Measurements from ENCODE around the gene AFF2.

AFF2 gene

DNA sequence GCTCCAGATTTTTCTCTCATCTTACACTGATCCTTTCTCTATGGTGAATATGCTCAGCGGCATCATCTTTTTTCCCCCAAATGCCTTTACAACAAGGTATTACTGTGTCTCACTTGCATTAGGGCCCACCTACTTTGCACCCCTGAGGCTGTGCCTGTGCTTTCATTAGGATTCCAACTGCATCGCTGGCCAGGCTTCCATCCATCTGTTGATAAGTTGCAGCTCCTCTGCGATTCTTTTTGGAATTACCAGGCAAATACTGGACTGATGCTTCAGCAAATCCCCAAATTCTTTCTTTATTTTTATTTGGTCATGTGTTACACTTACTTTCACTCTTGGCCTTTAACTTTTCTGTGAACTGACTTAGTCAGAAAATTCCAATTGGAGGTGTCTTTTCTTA is 77.3 kb downstream of the AFF2 start:
- no peak for TF ChIP-seq GLIS3 (CRISPR knock-in tag; IDR thresholded peaks at IDR 0.05)
- TF ChIP-seq ZFP3 (CRISPR knock-in tag; IDR thresholded peaks at IDR 0.05): no peak
- TF ChIP-seq, protein P1, sequence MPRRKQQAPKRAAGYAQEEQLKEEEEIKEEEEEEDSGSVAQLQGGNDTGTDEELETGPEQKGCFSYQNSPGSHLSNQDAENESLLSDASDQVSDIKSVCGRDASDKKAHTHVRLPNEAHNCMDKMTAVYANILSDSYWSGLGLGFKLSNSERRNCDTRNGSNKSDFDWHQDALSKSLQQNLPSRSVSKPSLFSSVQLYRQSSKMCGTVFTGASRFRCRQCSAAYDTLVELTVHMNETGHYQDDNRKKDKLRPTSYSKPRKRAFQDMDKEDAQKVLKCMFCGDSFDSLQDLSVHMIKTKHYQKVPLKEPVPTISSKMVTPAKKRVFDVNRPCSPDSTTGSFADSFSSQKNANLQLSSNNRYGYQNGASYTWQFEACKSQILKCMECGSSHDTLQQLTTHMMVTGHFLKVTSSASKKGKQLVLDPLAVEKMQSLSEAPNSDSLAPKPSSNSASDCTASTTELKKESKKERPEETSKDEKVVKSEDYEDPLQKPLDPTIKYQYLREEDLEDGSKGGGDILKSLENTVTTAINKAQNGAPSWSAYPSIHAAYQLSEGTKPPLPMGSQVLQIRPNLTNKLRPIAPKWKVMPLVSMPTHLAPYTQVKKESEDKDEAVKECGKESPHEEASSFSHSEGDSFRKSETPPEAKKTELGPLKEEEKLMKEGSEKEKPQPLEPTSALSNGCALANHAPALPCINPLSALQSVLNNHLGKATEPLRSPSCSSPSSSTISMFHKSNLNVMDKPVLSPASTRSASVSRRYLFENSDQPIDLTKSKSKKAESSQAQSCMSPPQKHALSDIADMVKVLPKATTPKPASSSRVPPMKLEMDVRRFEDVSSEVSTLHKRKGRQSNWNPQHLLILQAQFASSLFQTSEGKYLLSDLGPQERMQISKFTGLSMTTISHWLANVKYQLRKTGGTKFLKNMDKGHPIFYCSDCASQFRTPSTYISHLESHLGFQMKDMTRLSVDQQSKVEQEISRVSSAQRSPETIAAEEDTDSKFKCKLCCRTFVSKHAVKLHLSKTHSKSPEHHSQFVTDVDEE (CRISPR knock-in tag; IDR thresholded peaks at IDR 0.05): no peak
- no peak for TF ChIP-seq TOX (CRISPR knock-in tag; IDR thresholded peaks at IDR 0.05; ENCODE audit: borderline replicate concordance)
- TF ChIP-seq ESRRG (CRISPR knock-in tag; IDR thresholded peaks at IDR 0.05): no peak
- no peak for TF ChIP-seq OSR1 (CRISPR knock-in tag; IDR thresholded peaks at IDR 0.05)
- TF ChIP-seq CSDC2 (CRISPR knock-in tag; IDR thresholded peaks at IDR 0.05): no peak
- TF ChIP-seq ISL1 (CRISPR knock-in tag; IDR thresholded peaks at IDR 0.05): no peak
- TF ChIP-seq, protein P2, sequence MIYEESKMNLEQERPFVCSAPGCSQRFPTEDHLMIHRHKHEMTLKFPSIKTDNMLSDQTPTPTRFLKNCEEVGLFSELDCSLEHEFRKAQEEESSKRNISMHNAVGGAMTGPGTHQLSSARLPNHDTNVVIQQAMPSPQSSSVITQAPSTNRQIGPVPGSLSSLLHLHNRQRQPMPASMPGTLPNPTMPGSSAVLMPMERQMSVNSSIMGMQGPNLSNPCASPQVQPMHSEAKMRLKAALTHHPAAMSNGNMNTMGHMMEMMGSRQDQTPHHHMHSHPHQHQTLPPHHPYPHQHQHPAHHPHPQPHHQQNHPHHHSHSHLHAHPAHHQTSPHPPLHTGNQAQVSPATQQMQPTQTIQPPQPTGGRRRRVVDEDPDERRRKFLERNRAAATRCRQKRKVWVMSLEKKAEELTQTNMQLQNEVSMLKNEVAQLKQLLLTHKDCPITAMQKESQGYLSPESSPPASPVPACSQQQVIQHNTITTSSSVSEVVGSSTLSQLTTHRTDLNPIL (CRISPR knock-in tag; IDR thresholded peaks at IDR 0.05; ENCODE audit: low read depth): no peak
- TF ChIP-seq, protein P3, sequence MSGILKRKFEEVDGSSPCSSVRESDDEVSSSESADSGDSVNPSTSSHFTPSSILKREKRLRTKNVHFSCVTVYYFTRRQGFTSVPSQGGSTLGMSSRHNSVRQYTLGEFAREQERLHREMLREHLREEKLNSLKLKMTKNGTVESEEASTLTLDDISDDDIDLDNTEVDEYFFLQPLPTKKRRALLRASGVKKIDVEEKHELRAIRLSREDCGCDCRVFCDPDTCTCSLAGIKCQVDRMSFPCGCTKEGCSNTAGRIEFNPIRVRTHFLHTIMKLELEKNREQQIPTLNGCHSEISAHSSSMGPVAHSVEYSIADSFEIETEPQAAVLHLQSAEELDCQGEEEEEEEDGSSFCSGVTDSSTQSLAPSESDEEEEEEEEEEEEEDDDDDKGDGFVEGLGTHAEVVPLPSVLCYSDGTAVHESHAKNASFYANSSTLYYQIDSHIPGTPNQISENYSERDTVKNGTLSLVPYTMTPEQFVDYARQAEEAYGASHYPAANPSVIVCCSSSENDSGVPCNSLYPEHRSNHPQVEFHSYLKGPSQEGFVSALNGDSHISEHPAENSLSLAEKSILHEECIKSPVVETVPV (CRISPR knock-in tag; IDR thresholded peaks at IDR 0.05): no peak
- TF ChIP-seq ZC3H10 (CRISPR knock-in tag; IDR thresholded peaks at IDR 0.05): no peak
- no peak for TF ChIP-seq PPARA (CRISPR knock-in tag; IDR thresholded peaks at IDR 0.05; ENCODE audit: borderline replicate concordance)
- no peak for TF ChIP-seq ZNF70 (CRISPR knock-in tag; IDR thresholded peaks at IDR 0.05)
- TF ChIP-seq SNAI2 (CRISPR knock-in tag; IDR thresholded peaks at IDR 0.05): no peak
- no peak for ATAC-seq

DNA sequence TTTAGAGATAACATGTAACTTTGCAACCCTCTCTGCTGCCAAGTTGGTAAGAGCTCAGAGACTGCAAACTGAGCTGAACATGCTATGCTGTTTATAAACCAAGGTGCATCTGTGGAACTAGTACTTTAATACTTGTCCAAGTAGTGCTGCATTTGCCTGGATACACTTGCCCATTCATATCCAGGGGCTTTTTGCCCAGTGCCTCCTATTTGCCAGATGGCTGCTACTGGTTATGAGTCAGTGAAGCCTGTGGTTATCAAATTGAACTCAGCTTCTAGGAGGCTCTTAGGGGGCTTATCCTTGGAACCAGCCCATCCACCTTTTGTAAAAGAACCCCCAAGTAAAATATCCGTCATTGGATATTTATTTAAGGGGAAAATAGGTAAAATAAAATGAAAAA is 79.6 kb downstream of the AFF2 start:
- ATAC-seq: no peak
- TF ChIP-seq PPARA (CRISPR knock-in tag; IDR thresholded peaks at IDR 0.05; ENCODE audit: borderline replicate concordance) (no peak), OSR1 (CRISPR knock-in tag; IDR thresholded peaks at IDR 0.05) (no peak), ARNTL (CRISPR knock-in tag; IDR thresholded peaks at IDR 0.05; ENCODE audit: borderline replicate concordance, low read depth) (no peak), ZFP3 (CRISPR knock-in tag; IDR thresholded peaks at IDR 0.05) (no peak), TCF4 (CRISPR knock-in tag; IDR thresholded peaks at IDR 0.05; ENCODE audit: borderline replicate concordance) (no peak), ESRRG (CRISPR knock-in tag; IDR thresholded peaks at IDR 0.05) (no peak), RARB (CRISPR knock-in tag; IDR thresholded peaks at IDR 0.05) (no peak), ZNF70 (CRISPR knock-in tag; IDR thresholded peaks at IDR 0.05) (no peak), GLIS3 (CRISPR knock-in tag; IDR thresholded peaks at IDR 0.05) (no peak), TOX (CRISPR knock-in tag; IDR thresholded peaks at IDR 0.05; ENCODE audit: borderline replicate concordance) (no peak), ZFP30 (CRISPR knock-in tag; IDR thresholded peaks at IDR 0.05) (no peak), SNAI2 (CRISPR knock-in tag; IDR thresholded peaks at IDR 0.05) (no peak)
- TF ChIP-seq, protein P2 (CRISPR knock-in tag; IDR thresholded peaks at IDR 0.05; ENCODE audit: low read depth): no peak
- TF ChIP-seq, protein P4, sequence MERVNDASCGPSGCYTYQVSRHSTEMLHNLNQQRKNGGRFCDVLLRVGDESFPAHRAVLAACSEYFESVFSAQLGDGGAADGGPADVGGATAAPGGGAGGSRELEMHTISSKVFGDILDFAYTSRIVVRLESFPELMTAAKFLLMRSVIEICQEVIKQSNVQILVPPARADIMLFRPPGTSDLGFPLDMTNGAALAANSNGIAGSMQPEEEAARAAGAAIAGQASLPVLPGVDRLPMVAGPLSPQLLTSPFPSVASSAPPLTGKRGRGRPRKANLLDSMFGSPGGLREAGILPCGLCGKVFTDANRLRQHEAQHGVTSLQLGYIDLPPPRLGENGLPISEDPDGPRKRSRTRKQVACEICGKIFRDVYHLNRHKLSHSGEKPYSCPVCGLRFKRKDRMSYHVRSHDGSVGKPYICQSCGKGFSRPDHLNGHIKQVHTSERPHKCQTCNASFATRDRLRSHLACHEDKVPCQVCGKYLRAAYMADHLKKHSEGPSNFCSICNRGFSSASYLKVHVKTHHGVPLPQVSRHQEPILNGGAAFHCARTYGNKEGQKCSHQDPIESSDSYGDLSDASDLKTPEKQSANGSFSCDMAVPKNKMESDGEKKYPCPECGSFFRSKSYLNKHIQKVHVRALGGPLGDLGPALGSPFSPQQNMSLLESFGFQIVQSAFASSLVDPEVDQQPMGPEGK (CRISPR knock-in tag; IDR thresholded peaks at IDR 0.05; ENCODE audit: borderline replicate concordance): no peak
- TF ChIP-seq, protein P1 (CRISPR knock-in tag; IDR thresholded peaks at IDR 0.05): no peak
